Stomach (tissue), 9 donors: Measurements from ENCODE around the gene DEFB132. TPM values are rescaled to one million over a fixed set of nuclear protein-coding genes. Genes with fewer than 3 reads are reported as not detected.
"Not testable (repeated sequence)": the region's sequence is repeated elsewhere in the genome, so short reads cannot be mapped to it uniquely, and the experiment has no call there.

Experiments used
- DNase-seq, 2 donors: peaks; one replicate each; pipeline versions ENCODE4 v3.0.0 to v3.0.0-alpha.2; 2013 to 2019
- H3K27ac ChIP-seq, 5 donors: fragments of 200-600 bp in 4 of 5; sonication (generic) in 4 of 5; one replicate each; pipeline ENCODE4 v1.5.1; 2013 to 2019; ENCODE audit warnings: mild to moderate bottlenecking in 1 of 5, moderate library complexity in 1 of 5
- H3K27me3 ChIP-seq, 3 donors: fragments of 200-600 bp; sonication (generic); one replicate each; pipeline ENCODE4 v1.5.1; 2017 to 2019; ENCODE audit warnings: mixed run types in 1 of 3
- H3K36me3 ChIP-seq, 4 donors: fragments of 200-600 bp; sonication (generic); 1 replicate in 3 of 4; 2 replicates in 1 of 4; pipeline ENCODE4 v1.5.1; 2016 to 2019
- H3K4me1 ChIP-seq, 4 donors: fragments of 200-600 bp; sonication (generic); one replicate each; pipeline ENCODE4 v1.5.1; 2016 to 2019
- H3K4me3 ChIP-seq, 4 donors: fragments of 200-600 bp; sonication (generic) in 3 of 4; one replicate each; pipeline ENCODE4 v1.5.1; 2016 to 2019; ENCODE audit warnings: mild to moderate bottlenecking in 1 of 4
- H3K9me3 ChIP-seq, 4 donors: fragments of 200-600 bp; sonication (generic); one replicate each; pipeline ENCODE4 v1.5.1; 2016 to 2019
- EP300 ChIP-seq: sonication (generic); formaldehyde crosslinking; IDR thresholded peaks from one replicate; pipeline ENCODE4 v1.6.1; 2017; ENCODE audit warnings: antibody characterized with exemption
- POLR2A ChIP-seq, 4 donors: fragments of 450-650 bp; IDR thresholded peaks; one replicate each; pipeline ENCODE4 v1.6.1; 2016; ENCODE audit warnings: antibody characterized with exemption in 4 of 4, control low read depth in 2 of 4, mild to moderate bottlenecking in 1 of 4, moderate library complexity in 1 of 4
- POLR2AphosphoS5 ChIP-seq, 3 donors: sonication (generic); formaldehyde crosslinking; IDR thresholded peaks; one replicate each; pipeline ENCODE4 v1.6.1; 2016; ENCODE audit warnings: antibody characterized with exemption in 3 of 3
- WGBS, 5 donors: extraction: QIAGEN DNeasy Blood & Tissue Kit in 3 of 5; methylation state at CpG; one replicate each; pipeline versions ENCODE4 v1.1.5 to v1.1.7; 2013 to 2018; 5-methylcytosine and 5-hydroxymethylcytosine counted together
- intact Hi-C: fragments of 100-400 bp; cut with DNase I; formaldehyde crosslinking; loops from one replicate; pipeline ENCODE4 v1.15.1; 2023; ENCODE audit warnings: low total_unique reads
- polyA plus RNA-seq, 3 donors: library from polyadenylated mRNA; stranded (reverse); fragments of 200-250 nt; gene quantifications; one replicate each; pipeline ENCODE4 v1.2.3, GENCODE V29; 2013
- total RNA-seq, 5 donors: library from RNA; depleted of rRNA; stranded (reverse); fragments of >200 nt; gene quantifications; one replicate each; pipeline versions ENCODE4 v1.1.0 to v1.2.3, GENCODE V29; 2014 to 2016
- TF ChIP-seq, protein P1 (sequence below), 7 experiments: fragments of 450-650 bp in 4 of 7; fragments of 200-600 bp in 3 of 7; sonication (generic) in 3 of 7; IDR thresholded peaks; one replicate each; pipeline ENCODE4 v1.5.1; 2016 to 2019; ENCODE audit warnings: antibody characterized with exemption in 7 of 7, control low read depth in 2 of 7, mild to moderate bottlenecking in 1 of 7
- donor health status: healthy with polysubstance abuse.
- donor health status: Bipolar disorder and iron deficiency.
- donor health status: healthy.

Gene DEFB132
- total and polyA plus RNA-seq, 8 donors, result not detected

DNA sequence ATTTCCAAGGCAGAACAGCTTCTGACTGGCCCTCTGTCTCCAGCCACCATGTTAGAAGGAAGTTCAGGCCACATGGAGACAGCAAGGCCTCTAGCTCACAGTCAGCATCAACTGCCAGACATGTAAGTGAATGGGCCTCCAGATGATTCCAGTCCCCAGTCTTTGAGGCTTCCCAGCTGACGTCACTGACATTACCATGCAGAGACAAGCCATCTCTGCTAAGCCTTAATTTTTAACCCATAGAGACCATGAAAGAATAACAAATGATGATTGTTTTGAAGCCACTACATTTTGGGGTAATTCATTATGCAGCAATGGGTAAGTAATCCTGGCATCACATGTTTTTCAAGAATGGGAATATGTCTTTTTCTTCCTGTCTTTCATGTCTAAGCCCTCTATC is 41.7 kb upstream of the DEFB132 start:
- Histone ChIP-seq H3K9me3 (no peaks in the 10 kb centered on the region), H3K4me1 (no peaks in the 10 kb centered on the region), H3K4me3 (no peak overlapping the region), H3K27ac (no peak overlapping the region), H3K36me3 (no peaks in the 10 kb centered on the region), H3K27me3 (peaks cover 0 to 28% (median 5%) of the 10 kb centered on the region in 3 donors)
- no peak for DNase-seq
- TF ChIP-seq POLR2A (IDR thresholded peaks at IDR 0.05) (no peak), POLR2AphosphoS5 (IDR thresholded peaks at IDR 0.05) (no peak), EP300 (no peak)
- TF ChIP-seq, protein P1, sequence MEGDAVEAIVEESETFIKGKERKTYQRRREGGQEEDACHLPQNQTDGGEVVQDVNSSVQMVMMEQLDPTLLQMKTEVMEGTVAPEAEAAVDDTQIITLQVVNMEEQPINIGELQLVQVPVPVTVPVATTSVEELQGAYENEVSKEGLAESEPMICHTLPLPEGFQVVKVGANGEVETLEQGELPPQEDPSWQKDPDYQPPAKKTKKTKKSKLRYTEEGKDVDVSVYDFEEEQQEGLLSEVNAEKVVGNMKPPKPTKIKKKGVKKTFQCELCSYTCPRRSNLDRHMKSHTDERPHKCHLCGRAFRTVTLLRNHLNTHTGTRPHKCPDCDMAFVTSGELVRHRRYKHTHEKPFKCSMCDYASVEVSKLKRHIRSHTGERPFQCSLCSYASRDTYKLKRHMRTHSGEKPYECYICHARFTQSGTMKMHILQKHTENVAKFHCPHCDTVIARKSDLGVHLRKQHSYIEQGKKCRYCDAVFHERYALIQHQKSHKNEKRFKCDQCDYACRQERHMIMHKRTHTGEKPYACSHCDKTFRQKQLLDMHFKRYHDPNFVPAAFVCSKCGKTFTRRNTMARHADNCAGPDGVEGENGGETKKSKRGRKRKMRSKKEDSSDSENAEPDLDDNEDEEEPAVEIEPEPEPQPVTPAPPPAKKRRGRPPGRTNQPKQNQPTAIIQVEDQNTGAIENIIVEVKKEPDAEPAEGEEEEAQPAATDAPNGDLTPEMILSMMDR (IDR thresholded peaks at IDR 0.05), result no peak
- intact Hi-C loops, result no loop called here
- WGBS, 5 donors, result 47 to 78% (median 61%) methylated on average over 1 of the region's 1 CpG

DNA sequence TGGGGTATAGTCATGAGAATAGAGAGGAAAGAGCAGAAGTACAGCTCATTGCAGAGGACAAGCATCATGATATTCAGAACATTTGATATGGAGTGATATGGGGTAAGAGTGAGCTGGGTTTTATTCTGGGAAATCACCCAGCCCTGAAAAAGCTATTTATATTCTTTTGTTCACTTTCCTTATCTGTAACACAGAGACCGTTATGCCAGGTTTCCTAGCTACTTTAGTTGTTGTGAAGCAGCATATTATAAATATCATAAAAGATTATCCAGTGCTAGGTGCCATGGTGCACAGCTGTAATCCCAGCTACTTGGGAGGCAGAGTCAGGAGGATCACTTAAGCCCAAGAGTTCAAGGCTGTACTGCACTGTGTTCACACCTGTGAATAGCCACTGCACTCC is 40.3 kb upstream of the DEFB132 start:
- no peak for DNase-seq
- H3K9me3 ChIP-seq, result no peaks in the 10 kb centered on the region
- H3K4me1 ChIP-seq, result no peaks in the 10 kb centered on the region
- H3K36me3 ChIP-seq, result no peaks in the 10 kb centered on the region
- WGBS, 5 donors, result 16 to 34% (median 23%) methylated on average over 1 of the region's 1 CpG
- peaks cover 0 to 28% (median 5%) of the 10 kb centered on the region in 3 donors for H3K27me3 ChIP-seq
- TF ChIP-seq POLR2A (IDR thresholded peaks at IDR 0.05) (no peak), POLR2AphosphoS5 (IDR thresholded peaks at IDR 0.05) (no peak), EP300 (no peak)
- TF ChIP-seq, protein P1 (IDR thresholded peaks at IDR 0.05), result no peak
- H3K4me3 ChIP-seq, result no peak overlapping the region
- H3K27ac ChIP-seq, result no peak overlapping the region
- intact Hi-C loops, result no loop called here

DNA sequence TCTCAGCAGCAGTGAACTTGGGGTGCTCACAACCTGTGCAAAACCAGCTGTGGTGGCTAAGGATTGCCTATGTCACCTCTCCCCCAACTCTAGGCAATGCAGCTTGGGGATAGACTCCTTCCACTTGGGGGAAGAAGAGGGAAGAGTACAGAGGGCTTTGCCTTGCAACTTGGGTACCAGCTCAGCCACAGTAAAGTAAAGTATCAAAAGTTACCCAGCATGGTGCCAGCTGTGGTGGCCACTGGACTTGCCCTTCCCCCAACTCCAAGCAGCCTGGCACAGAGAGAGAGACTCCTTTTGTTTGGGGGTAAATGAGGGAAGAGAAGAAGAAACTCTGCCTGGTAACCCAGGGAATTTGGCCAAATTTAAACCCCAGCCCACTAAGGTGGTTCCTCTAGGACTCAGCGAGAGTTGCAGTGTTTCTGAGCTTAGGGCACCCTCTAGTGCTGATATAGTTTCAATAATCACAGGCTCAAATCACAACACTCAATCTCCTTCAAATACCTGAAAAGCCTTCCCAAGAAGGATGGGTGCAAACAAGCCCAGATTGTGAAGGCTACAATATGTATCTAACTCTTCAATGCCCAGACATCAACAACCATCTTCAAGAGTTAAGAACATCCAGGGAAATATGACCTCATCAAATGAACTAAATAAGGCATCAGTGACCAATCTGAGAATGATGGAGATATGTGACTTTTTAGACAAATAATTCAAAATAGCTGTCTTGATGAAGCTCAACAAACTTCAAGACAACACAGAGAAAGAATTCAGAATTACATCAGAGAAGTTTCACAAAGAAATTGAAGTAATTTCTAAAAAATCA is 38.0 kb upstream of the DEFB132 start:
- intact Hi-C loops, result no loop called here
- TF ChIP-seq EP300 (no peak), POLR2A (IDR thresholded peaks at IDR 0.05) (no peak), POLR2AphosphoS5 (IDR thresholded peaks at IDR 0.05) (no peak)
- TF ChIP-seq, protein P1 (IDR thresholded peaks at IDR 0.05), result no peak
- no peaks in the 10 kb centered on the region for H3K4me1 ChIP-seq
- no peak overlapping the region for H3K27ac ChIP-seq
- 0 to 9% (median 0%) methylated on average over 1 of the region's 1 CpG for WGBS, 5 donors
- no peak overlapping the region for H3K4me3 ChIP-seq
- H3K9me3 ChIP-seq, result no peaks in the 10 kb centered on the region
- H3K27me3 ChIP-seq, result peaks cover 0 to 28% (median 5%) of the 10 kb centered on the region in 3 donors
- peak in 1 of 2 donors; percentile 41 for DNase-seq
- no peaks in the 10 kb centered on the region for H3K36me3 ChIP-seq

DNA sequence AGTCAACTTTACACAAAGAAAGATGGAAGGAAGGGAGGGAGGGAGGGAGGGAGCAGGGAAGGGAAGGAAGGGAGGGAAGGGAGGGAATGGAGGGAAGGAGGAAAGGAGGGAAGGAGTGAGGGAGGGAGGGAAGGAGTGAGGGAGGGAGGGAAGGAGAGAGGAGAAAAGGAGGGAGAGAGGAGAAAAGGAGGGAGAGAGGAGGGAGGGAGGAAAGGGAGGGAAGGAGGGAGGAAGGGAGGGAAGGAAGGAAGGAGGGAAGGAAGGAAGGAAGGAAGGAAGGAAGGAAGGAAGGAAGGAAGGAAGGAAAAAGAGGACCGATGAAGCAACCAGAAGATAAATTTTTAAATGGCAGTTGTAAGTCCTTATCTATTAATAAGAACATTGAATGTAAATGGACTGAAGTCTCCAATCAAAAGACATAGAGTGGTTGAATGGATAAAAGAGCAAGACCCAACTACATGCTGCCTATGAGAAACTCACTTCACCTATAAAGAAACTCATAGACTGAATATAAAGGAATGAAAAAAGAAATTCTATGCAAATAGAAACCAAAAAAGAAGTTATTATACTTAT is 36.2 kb upstream of the DEFB132 start:
- Histone ChIP-seq H3K4me1 (no peaks in the 10 kb centered on the region), H3K9me3 (no peaks in the 10 kb centered on the region), H3K4me3 (no peak overlapping the region), H3K27me3 (peaks cover 0 to 28% (median 5%) of the 10 kb centered on the region in 3 donors), H3K36me3 (no peaks in the 10 kb centered on the region), H3K27ac (no peak overlapping the region)
- DNase-seq, result no peak
- intact Hi-C loops, result no loop called here
- WGBS, 5 donors, result 44 to 64% (median 57%) methylated on average over 1 of the region's 1 CpG
- TF ChIP-seq EP300 (no peak), POLR2A (IDR thresholded peaks at IDR 0.05) (no peak), POLR2AphosphoS5 (IDR thresholded peaks at IDR 0.05) (no peak)
- TF ChIP-seq, protein P1 (IDR thresholded peaks at IDR 0.05), result no peak

DNA sequence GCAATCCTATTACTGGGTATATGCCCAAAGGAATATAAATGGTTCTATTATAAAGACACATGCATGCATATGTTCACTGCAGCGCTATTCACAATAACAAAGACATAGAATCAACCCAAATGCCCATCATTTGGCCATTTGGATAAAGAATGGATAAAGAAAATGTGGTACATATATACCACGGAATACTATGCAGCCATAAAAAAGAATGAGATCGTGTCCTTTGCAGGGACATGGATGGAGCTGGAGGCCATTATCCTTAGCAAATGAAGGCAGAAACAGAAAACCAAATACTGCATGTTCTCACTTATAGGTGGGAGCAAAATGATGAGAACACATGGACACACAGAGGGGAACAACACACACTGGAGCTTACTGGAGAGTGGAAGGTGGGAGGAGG is 31.6 kb upstream of the DEFB132 start:
- WGBS, 5 donors, result 78 to 85% (median 81%) methylated on average over 3 of the region's 3 CpGs
- H3K9me3 ChIP-seq, intact Hi-C loops, H3K27me3 ChIP-seq, H3K4me3 ChIP-seq, H3K36me3 ChIP-seq, DNase-seq, H3K4me1 ChIP-seq, H3K27ac ChIP-seq: not testable (repeated sequence)
